B cell (primary cell): ENCODE measurements around the gene GYS1.

Experiments used
- CTCF ChIP-seq: fragments of 200-600 bp; IDR thresholded peaks from one replicate; pipeline ENCODE4 v1.8.0; 2022; ENCODE audit warnings: antibody characterized with exemption, mild to moderate bottlenecking
- EZH2 ChIP-seq: IDR thresholded peaks from 2 replicates; pipeline ENCODE4 v1.6.1; 2012; ENCODE audit warnings: borderline replicate concordance, low read depth, mild to moderate bottlenecking, moderate library complexity, low read length; ENCODE audit not compliant: insufficient read depth, poor library complexity, severe bottlenecking

DNA sequence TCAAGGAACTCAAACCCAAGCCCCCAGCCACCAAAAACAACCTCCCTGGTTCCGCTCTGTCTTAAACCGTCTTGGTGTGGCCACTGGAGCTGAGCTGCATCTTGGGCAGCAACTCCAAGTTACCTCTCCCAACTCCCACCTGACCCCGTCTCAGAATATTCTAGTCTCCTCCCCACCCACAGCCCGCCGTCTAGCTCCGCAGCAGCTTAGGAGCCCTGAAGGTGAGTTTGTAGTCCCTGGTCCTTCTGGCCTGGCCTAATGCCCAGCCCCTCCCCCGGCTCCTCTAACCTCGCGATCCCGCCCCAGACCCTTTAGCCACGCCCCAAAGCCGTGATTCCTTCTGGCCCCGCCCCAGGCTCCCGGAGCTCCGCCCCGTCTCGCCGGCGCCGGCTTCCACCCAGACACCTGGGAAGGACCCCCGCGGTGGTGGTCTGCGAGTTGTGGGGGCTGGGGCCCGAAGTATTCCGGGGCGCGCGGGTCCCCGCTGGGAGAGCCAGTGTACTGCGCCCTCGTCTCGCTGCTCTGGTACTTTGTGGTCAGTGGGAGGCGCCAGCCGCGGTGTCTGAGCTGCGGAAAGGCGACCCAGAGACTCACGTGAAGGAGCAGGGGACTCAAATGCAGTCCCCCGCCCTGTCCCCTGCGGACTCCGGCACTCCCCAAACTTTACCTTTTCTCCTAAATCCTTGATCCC is 26.3 kb upstream of the GYS1 start:
- TF ChIP-seq EZH2 (no peak), CTCF (no peak)
